DLD1 (cell line): ENCODE data around the gene RTL5.

Experiments used
- in situ Hi-C: cut with HindIII; loops from 2 replicates; pipeline ENCODE4 v1.10.0; 2017; ENCODE audit warnings: low sequenced_read_pairs

Gene RTL5

DNA sequence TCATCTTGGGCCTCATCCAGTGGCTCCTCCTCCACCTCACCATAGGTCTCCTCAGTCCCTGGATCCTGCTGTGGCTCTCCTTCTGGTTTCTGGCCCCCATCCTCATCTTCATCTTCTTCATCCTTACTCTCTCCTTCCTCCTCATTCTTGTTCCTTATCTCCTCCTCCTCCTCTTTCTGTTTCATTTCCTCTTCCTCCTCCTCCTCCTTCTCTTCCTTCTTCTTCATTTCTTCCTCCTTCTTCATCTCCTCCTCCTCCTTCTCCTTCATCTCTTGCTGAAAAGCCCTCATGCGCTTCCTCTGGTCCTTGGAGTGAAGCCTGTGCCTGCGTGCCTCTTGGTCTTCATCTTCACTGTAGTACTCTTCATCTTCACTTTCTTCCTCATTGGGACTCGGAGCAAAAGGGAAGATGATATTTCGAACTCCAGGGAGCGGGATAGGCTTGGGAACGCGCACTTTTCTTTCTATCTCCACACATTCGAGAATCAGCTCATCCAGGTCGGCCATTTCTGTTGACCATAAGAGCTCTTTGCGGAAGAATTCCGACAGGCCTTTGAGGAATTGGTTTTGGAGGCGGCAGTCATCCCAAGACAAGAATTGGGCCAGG, 1.5 kb downstream of the RTL5 start:
- in situ Hi-C loops: no loop called here

DNA sequence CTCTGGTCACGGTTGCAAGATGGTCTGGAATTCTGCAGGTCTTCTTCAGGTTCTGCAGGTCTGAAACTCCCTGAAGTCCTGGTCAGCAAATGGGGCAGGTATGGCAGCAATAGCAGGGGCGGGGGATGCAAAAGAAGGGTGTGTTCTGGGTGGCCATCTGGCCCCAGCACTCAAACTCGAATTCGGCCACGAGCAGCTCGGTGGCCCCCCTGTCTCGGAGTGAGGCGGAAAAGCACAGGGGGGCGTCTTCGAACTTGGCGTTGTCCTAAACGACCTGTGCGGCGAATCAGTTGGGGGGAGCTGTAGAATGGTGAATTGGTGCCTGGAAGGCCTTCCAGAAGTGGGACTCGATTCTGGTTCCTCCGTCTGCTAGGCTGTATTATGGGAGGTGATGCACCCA, 2.1 kb downstream of the RTL5 start:
- in situ Hi-C loops: no loop called here

- in situ Hi-C loops: no loop called here
Observed at GRCh38 chrX:72128881-72129280, 2.8 kb downstream of the RTL5 start.

DNA sequence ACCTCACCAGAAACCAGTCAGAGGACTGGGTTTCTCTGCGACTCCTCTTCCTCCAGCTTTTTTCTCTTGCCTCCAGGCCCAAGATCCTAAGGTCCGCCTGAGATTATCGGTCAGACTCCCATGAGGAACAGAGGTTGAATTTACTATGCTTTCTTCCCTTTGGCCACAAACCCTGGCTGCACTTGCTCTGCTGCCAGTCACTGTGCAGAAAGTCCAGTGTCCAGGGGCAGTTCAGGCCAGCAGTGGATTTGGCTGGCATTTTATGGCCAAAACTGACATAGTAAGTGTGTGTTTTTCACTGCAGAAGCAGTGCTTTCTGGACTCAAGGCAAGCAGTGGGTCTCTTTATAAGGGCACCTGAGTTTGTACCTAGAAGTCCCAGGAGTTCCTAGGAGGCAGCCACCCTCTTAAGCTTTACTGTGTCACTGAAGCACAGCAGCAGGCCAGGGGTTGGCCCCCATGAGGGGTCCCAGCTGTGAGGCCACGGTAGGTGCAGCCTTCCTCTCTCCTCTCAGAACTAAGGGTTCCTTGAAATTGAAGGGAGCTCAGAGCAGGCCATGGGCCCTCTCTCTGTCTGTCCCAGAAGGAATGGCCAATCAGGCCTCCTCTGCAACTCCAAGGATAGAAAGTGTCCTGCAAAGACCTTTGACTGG, 3.4 kb downstream of the RTL5 start:
- in situ Hi-C loops: no loop called here

- in situ Hi-C loops: no loop called here
Observed at GRCh38 chrX:72127332-72127731, 4.4 kb downstream of the RTL5 start.

- in situ Hi-C loops: no loop called here
Observed at GRCh38 chrX:72126539-72127140, 5.1 kb downstream of the RTL5 start.

GRCh38 chrX:72126048-72126415, 5.7 kb downstream of the RTL5 start:
- in situ Hi-C loops: no loop called here

- in situ Hi-C loops: no loop called here
Observed at GRCh38 chrX:72125331-72126047, 6.2 kb downstream of the RTL5 start.

GRCh38 chrX:72124540-72125201, 7.0 kb downstream of the RTL5 start:
- in situ Hi-C loops: no loop called here

- in situ Hi-C loops: no loop called here
Observed at GRCh38 chrX:72123471-72124185, 8.1 kb downstream of the RTL5 start.

DNA sequence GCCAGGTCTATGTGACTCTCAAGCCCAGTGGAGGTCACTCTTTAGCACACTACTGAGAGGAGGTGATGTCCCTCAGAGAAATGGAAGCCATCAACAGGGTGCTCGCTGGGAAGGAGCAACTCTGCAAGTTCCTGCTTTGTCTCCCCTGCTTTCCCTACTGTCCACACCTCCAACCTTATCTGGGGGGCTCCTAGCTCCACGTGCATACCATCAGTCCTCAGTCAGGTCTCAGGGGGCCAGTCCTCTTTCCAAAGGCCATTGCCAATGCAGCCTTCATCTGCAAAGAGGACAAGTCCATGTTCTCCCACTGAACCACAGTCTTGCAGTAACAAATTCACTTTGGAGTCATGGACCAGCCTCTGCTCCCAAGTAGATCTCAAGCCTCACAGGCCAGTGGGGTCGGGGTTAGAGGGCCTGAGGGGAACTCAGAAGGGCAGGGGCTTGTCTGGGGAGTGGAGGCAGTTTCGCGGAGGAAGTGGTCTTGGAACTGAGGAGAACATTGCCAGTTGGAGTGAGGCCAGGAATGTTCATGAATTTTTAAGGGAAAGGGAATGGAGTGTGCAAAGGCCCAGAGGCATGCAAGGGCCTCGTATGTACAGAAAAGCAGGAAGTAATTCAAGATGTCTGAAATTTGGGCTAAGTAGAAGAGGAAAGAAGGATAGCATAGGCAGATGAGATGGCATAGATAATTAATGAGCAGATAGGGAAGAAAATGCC, 8.9 kb downstream of the RTL5 start:
- in situ Hi-C loops: no loop called here

DNA sequence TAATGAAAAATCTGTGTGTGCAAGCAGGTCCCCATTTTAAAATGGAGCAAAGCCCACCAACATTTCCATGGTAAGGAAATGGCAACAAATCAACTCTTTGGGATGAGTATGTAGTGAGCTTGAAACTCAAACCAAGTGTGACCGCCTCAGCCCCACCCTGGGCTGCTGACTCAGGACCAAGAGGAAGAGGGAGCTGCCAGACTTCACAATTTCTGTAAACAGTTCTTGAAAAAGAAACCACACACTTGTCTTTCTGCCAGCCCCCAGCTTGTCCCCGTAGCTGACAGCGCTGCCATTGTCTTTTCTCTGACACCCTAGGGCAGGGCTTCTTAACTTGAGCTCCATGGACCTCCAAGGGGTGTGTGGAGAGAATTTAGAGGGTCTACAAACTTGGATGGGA, 10.3 kb downstream of the RTL5 start:
- in situ Hi-C loops: no loop called here

- in situ Hi-C loops: no loop called here
Observed at GRCh38 chrX:72120837-72121236, 10.9 kb downstream of the RTL5 start.

DNA sequence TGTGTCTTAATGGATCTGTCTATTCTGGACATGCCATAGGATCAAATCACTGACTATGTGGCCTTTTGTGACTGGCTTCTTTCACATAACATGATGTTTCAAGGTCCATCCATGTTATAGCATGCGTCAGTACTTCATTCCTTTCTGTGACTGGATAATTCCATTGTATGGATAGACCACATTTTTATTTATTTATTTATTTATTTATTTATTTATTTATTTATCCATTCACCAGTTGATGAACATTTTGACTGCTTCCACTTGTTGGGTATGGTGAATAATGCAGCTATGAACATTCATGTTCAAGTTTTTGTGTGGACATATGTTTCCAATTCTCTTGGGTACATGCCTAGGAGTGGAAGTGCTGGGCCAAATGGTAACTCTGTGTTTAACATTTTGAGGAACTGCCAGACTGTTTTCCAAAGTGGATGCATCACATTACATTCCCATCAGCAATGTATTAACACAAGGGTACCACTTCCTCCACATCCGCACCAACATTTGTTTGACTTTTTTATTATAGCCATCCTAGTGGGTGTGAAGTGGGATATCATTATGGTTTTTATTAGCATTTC, 14.0 kb downstream of the RTL5 start:
- in situ Hi-C loops: no loop called here

GRCh38 chrX:72115380-72115779, 16.3 kb downstream of the RTL5 start:
- in situ Hi-C loops: no loop called here

- in situ Hi-C loops: no loop called here
Observed at GRCh38 chrX:72114807-72115206, 16.9 kb downstream of the RTL5 start.

DNA sequence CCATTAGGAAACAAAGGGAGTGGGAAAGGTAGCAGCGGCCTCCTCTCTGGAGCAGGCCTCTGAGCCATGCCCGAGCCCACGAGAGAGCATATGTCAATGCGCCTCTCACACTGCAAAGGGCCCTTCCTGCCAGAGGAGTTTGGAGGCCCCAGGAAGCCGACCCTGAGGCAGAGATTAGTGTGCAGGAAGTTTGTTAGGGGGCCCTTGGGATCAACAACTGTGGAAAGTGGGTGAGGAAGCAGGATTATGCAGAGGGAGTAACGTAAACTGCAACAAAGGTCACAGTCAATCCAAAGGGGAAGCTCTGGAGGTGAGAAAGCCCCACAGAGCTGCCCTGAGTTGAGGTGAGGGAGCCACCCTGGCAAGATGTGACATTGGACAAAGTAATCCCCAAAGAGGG, 17.4 kb downstream of the RTL5 start:
- in situ Hi-C loops: no loop called here

- in situ Hi-C loops: no loop called here
Observed at GRCh38 chrX:72113461-72113860, 18.3 kb downstream of the RTL5 start.

DNA sequence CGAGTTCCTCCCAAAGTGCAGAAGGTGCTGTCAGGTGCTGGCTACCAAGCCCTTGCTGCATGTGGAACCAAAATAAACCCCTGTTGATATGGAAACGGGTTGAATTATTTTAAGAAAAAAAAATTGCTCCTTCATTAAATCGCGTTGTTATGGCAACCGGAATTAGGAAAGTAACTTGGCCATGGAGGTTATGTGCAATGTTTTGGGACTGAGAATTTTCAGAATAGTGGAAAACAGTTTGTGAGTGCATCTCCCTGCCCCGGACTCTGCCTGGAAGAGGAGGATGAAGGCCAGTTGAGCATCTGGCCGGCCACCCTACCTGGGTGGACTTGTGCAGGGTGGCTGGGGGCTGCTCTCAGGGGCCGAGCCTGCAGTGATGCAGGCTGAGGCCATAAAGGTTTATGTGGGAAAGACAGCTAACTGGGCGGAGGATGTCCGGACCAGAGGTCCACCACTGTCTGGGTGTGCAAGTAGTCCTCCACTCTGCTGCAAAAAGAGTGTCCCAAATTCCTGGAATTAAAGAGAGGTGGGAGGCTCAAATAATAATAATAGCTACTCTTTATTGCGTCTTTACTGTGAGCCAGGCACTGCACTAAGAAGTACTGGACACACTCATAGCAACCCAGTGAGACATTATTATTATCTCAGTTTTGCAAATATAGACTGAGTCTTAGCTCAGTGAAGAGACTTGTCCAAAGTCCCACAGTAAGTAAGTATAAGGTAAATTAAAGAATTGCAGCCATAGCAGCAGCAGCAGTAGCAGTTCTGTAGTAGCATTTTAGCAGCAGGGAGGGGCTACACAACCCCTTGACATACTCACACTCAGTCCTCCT, 20.6 kb downstream of the RTL5 start:
- in situ Hi-C loops: no loop called here
